HG03575 (cell line): Measurements from ENCODE around the gene GARNL3.

Source experiments
- ATAC-seq: cut with Tn5 transposase; IDR thresholded peaks from one replicate; pipeline ENCODE4 v1.9.1; 2021; ENCODE audit not compliant: unreplicated experiment, insufficient number of reproducible peaks, low FRiP score; ENCODE audit errors: extremely low read depth

The GARNL3 gene

DNA sequence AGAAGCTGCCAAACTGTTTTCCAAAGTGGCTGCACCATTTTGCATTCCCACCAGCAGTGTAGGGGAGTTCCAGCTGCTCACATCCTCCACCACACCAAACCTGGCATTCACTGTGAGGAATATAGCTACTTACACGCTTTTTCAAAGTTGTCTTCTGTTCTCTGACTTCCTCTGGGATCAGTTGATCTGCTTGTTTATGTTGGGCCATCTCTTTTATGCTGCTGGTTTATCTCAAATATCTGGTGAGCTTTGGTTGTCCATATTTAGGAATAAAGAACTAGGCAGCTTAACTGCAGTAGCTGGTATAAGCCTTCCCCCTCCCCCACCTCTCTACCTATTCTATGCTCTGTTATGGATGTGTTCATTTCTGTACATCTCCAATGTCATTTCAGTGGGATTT is 151.1 kb downstream of the GARNL3 start:
- ATAC-seq, result no peak

DNA sequence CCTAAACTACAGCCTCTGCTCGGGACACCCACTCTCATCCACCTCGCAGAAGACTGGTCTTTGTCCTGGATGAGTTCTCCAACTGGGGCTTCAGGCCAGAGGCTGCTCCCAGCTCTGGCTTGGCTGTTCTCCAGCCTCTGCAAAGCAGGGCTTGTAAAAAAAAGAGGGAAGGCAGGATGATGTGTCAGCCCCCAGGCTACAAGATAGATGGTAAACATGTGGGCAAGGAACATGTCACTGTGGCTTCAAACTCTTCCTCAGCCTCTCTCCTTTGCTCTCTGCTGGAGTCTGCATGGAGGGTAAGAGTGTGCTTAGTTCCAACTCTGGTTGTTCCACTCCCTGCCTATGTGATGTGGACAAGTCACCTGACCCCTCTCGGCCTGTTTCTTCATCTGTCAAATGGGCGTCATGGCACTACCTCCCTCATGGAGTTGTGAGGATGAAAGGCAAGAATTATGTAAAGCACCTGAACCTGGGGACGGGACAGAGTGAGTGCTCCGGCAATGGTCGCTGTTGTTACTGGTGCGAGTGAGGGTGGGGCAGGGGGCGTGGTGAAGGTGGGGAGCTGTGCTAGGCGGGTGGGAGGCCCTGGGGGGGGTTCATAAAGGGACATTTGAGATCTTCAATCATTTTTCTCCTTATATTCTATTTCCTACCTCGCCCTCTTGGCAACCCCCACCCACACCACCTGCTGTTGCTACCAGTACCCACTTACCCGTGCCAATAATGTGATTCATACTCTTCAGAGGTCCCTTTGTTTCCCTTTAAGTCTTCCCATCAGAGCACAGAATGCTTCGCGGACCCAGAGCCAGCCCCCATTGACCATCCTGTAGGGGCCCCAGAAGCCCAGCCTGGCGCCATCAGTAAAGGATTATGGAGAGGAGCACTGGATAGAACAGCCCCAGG is 152.8 kb downstream of the GARNL3 start:
- no peak for ATAC-seq

DNA sequence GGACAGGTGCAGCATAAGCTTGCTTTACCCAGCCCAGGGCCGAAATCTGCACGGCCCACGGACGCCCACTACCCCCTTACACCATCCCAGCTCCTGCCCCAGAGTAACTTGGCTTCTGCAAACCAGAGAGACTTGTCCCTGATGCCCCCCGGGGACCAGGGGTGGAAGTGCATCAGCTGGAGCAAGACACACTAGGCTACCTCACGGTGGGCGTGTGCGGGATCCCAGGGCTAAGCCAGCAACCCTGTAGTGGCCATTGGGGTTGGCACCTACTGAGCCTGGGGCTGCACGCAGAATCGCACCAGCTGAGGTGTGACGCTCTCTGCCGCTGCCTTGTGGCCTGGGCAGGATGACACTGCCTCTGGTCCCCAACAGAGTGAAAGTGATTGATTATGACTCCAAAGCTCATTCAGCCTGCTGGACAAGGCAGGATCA is 153.5 kb downstream of the GARNL3 start:
- no peak for ATAC-seq

DNA sequence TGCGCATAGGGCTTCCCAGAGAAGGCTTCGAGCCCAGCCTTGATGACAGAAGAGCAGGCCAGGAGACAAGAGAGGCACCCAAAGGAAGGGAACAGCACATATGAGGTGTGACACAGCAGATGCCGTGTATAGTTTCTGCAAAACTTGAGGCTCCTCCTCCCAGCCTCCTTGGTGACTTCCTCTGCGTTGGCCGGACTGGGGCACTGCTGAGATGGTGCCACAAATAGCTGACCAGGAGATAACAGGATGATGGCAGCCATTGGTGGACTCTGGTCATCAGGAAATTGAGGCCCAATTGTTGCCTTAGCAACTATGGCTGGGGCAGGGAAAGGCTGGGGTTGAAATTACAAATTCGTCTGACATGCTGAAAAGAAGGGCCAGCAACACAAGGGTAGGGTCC is 154.8 kb downstream of the GARNL3 start:
- no peak for ATAC-seq

DNA sequence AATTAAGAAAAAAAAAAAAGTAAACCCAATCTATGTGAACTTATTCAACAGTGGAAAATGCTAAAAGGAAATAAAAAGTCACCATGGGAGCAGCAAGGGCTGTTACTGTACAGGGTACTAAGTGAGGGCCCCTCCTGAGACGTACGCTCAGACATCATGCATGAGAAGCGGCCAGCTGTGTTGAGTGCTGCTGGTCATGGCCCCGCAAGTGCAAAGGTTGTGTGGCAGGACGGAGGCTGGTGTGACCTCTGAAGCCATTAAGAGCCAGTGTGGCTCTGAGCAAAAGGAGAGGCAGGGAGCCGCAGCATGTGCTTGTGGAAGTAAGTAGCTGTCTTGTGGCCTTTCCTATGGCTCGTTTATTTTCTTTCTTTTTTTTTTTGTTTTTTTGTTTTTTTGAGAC is 156.5 kb downstream of the GARNL3 start:
- no peak for ATAC-seq

DNA sequence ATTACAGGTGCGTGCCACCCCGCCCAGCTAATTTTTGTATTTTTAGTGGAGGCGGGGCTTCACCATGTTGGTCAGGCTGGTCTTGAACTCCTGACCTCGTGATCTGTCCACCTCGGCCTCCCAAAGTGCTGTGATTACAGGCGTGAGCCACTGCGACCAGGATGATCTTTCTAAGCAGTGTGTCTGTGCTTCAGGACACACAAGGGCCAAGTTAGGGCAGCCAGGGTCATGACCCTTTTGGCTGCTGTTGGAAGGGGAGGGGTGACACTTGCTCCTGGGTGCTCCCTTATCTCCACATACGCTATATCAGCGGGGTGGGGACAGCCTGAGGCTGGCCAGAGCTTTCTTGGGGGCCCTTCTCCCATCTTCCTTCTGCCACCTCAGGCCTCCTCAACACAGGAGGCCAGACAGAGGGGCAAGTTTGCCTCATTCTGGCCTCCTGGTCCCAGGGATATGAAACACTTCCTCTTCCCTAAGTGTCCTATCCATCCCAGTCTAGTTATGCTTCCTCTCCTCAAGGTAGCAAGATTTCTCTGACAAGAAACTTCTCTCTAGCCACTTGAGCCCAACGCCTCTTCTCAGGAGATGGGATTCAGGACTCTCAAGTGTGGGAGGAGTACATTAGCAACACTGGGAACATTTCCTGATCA is 157.7 kb downstream of the GARNL3 start:
- no peak for ATAC-seq

DNA sequence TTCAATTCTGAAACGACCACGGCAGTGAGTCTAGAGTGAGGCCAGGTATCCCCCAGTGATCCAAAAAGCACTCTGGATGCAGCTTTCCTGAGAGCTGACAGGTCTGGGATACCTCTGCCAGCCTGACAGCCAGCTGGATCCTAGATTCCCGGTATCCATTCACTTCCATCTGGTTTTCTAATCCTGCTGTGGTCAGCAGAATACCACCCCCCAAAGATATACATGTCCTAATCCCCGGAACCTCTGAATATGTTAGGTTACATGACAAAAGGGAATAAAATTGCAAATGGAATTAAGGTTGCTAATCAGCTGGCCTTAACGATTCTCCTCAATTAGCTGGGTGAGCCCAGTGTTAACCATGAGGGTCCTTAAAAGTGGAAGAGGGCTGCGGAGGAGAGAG is 158.2 kb downstream of the GARNL3 start:
- ATAC-seq, result no peak

DNA sequence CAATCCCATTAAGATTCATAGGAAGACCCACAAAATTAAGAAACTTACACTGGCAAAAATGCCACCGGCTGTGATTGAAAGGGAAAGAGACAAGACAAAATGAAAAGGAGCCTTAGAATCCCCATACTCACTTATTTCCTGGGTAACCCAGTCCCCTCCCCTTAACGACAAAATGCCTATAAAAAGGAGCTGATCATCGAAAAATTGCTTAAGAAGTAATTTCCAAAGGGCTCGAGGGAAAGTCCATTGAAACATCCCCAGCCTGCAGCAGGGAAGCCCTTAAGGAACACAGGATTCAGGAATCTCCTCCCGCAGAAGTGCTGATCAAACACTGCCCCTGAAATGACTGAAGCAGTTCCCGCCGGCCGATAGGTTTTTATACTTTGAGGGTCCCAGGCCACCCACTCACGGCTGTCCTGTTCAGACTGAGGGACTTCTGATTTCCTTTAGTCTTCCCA is 158.9 kb downstream of the GARNL3 start:
- ATAC-seq, result no peak

DNA sequence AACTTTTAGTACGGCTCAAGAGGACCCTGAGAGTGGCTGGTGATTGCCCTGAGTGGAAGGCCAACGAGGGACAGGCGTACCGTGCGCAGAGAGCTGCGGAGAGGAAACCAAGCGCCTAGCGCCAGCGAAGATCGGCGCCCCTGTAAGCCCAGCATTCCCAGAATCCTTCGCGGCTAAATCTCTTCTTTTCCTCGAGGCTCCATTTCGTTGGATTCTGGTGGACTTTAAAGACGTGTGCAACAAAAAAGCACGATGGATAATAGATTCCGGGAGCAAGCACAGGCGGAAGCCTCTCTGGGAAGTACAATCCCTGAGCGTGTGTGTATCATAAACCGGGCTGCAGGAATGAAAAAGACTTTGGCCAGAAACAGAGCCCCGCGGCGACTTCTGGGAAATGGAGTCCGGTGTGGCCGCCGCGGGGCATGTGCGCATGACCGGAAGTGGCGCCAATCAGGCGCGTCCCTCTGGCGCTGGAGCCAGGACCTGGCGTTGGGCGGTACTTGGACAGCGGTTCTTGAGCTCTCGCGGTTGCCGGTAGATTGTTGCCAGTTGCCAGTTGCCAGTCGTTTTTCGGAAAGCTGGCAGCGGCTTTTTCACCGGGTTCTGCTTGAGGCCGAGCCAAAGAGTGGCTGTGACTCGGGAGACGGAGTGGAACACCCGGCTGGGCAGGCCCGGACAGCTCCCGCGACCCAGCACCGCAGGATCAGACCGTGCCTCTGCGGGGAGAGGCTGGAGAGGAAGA is 159.5 kb downstream of the GARNL3 start, which contains the start of gene ZNF79:
Gene ZNF79 (plus strand): TSS at position 449 of the 742 bp plus-strand sequence. CDS start 406 bp downstream, outside the sequence.
- no peak for ATAC-seq

DNA sequence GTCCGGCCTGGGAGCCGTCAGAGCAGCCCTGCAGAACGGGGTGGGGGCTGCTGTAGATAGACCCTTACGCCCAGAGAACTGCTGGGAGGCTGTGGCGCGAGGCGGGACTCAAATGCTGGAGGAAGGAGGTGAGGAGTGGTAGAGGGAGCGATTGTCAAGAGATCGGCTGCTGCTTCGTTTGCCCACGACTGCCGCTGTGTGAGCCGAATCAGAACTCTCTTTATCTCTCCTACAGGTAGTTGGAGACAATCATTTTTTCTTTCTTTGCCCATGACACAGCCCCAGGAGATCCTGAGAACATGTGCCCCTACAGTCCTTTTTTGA is 160.1 kb downstream of the GARNL3 start:
- ATAC-seq, result no peak

DNA sequence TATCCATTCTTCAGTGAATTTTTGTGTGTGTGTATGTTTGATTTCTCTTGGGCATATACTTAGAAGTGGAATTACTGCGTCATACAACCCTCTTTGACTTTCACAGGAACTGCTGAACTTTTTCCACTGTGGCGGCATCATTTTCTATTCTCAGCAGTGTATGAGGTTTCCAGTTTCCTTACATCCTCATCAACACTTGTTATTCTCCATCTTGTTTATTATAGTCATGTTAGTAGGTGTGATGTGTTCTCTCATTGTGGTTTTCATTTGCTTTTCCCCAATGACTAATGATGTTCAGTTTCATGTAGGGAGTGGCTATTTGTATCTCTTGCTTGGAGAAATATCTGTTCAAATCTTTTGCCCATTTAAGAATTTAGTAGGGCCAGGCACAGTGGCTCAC is 162.2 kb downstream of the GARNL3 start:
- no peak for ATAC-seq

DNA sequence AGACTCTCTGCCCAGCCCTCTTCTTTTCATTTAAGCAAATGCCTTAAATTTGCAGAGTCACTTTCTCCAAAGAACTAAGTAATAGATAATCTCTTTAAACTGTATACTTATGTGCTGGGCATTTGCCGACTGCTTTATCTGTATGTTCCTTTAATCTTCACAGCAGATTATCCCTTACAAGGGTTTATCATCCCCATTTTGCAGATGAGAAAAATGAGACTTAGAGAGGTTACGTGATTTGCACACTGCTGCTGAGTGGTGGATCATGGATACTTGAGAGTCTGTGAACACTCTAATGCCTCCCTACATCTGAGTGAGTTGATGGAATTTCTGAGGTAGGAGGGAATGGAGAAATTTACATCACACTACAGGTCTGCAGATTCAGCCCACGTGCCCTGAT is 163.8 kb downstream of the GARNL3 start:
- ATAC-seq, result no peak

DNA sequence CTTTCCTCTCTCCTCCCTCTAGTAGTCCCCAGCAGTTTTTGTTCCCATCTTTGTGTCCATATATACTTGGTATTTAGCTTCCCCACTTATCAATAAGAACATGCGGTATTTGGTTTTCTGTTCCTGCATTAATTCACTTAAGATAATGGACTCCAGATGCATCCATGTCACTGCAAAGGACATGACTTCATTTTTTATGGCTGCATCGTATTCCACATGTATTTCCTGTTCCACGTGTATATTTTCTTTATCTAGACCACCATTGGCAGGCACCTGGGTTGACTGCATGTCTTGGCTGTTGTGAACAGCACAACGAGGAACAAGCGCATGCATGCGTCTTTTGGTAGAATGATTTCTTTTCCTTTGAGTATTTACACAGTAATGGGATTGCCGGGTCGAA is 165.8 kb downstream of the GARNL3 start:
- ATAC-seq, result no peak

DNA sequence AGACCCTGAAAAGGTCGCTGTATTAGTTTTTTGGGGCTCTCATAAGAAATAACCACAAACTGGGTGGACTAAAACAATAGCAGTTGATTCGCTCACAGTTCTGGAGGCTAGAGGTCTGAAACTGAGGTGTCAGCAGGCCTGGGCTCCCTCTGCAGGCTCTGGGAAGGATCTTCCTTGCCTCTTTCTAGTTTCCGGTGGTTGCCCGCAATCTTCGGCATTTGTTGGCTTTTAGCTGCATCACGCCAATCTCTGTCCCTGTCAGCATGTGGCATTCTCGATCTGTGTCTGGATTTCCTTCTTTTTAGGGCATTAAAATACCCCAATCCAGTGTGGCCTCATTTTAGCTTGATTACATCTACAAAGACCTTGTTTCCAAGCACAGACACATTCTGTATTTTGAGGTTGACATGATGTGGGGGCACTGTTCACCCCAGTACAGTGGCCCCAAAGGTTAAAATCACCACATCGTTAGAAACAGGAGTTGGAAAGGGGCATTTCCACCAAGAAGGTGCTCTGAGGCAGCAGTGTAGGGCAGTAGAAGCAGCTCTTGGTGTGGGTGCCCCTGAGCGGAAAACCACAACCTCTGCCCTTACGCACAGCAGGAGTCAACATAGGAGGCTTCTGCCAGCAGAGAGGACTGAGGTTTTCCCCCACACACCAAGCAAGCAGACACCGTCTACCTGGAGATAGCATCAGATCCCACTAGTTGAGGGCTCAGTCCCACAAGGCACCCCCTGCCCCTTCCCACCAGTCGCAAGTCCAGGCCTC is 173.1 kb downstream of the GARNL3 start:
- no peak for ATAC-seq

DNA sequence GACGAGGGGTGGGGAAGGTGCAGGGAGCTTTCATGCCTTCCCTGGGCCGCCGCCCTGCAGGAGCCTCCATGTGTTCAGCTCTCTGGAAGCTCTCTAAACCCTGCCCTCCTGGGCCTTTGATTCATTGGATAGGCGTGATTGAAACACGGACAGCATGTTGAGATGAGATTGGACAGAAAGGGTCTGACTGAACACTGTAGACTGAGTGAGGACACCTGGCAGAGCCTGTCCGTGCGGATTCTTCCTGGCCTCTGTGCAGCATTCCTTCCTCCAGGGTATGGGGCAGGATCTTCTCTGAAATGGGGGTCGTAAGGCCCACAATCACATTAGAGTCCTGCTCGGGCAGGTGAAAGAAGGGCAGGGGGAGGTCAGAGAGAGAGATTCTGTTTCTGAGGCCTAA is 173.8 kb downstream of the GARNL3 start:
- ATAC-seq, result no peak
